HEK293 (cell line): ENCODE results near the gene ATF5.
A peak's percentile ranks its signal among the peaks of the same experiment; 100 is the strongest.

Experiments used
- FEZF1 ChIP-seq: fragments of 450-650 bp; formaldehyde crosslinking; IDR thresholded peaks from 2 replicates; pipeline ENCODE4 v1.5.1; 2016; ENCODE audit warnings: missing biosample characterization, missing genetic modification characterization
- GFI1B ChIP-seq: fragments of 450-650 bp; formaldehyde crosslinking; IDR thresholded peaks from 2 replicates; pipeline ENCODE4 v1.5.1; 2016; ENCODE audit warnings: missing biosample characterization, missing genetic modification characterization
- GLIS1 ChIP-seq: fragments of 450-650 bp; formaldehyde crosslinking; IDR thresholded peaks from 2 replicates; pipeline ENCODE4 v1.5.1; 2016; ENCODE audit warnings: missing biosample characterization, missing genetic modification characterization
- GLIS2 ChIP-seq: fragments of 450-650 bp; formaldehyde crosslinking; IDR thresholded peaks from 2 replicates; pipeline ENCODE4 v1.5.1; 2016; ENCODE audit warnings: missing biosample characterization, missing genetic modification characterization
- KLF16 ChIP-seq: fragments of 450-650 bp; formaldehyde crosslinking; IDR thresholded peaks from 2 replicates; pipeline ENCODE4 v1.5.1; 2017; ENCODE audit warnings: missing biosample characterization, missing genetic modification characterization
- PRDM2 ChIP-seq: fragments of 450-650 bp; formaldehyde crosslinking; IDR thresholded peaks from 2 replicates; pipeline ENCODE4 v1.5.1; 2016; ENCODE audit warnings: missing biosample characterization, missing genetic modification characterization, borderline replicate concordance
- SP7 ChIP-seq: fragments of 450-650 bp; formaldehyde crosslinking; IDR thresholded peaks from 2 replicates; pipeline ENCODE4 v1.5.1; 2016; ENCODE audit warnings: missing biosample characterization, missing genetic modification characterization
- ZBTB20 ChIP-seq: fragments of 450-650 bp; formaldehyde crosslinking; IDR thresholded peaks from 2 replicates; pipeline ENCODE4 v1.5.1; 2016; ENCODE audit warnings: missing biosample characterization, missing genetic modification characterization
- ZFHX2 ChIP-seq: fragments of 450-650 bp; formaldehyde crosslinking; conservative IDR thresholded peaks from 2 replicates; pipeline ENCODE4 v1.5.1; 2016; ENCODE audit warnings: missing biosample characterization, missing genetic modification characterization
- ZFP69B ChIP-seq: fragments of 450-650 bp; formaldehyde crosslinking; IDR thresholded peaks from 2 replicates; pipeline ENCODE4 v1.5.1; 2016; ENCODE audit warnings: missing biosample characterization, missing genetic modification characterization
- ZNF132 ChIP-seq: fragments of 450-650 bp; formaldehyde crosslinking; IDR thresholded peaks from 2 replicates; pipeline ENCODE4 v1.5.1; 2017; ENCODE audit warnings: missing biosample characterization, missing genetic modification characterization, borderline replicate concordance
- ZNF211 ChIP-seq: fragments of 450-650 bp; formaldehyde crosslinking; IDR thresholded peaks from 2 replicates; pipeline ENCODE4 v1.5.1; 2016; ENCODE audit warnings: low read depth, missing biosample characterization, missing genetic modification characterization
- ZNF24 ChIP-seq: fragments of 450-650 bp; formaldehyde crosslinking; IDR thresholded peaks from 2 replicates; pipeline ENCODE4 v1.5.1; 2016; ENCODE audit warnings: missing biosample characterization, missing genetic modification characterization
- ZNF274 ChIP-seq, 2 experiments: fragments of 200-500 bp in 1 of 2; fragments of 450-650 bp in 1 of 2; sonication (Bioruptor generic) in 1 of 2; formaldehyde crosslinking in 1 of 2; IDR thresholded peaks; 2 replicates each; pipeline versions ENCODE4 v1.5.1 to v1.6.1; 2014 to 2016; ENCODE audit warnings: borderline replicate concordance in 1 of 2, inconsistent platforms in 1 of 2, low read length in 1 of 2, missing biosample characterization in 1 of 2, missing genetic modification characterization in 1 of 2
- ZNF391 ChIP-seq: fragments of 450-650 bp; formaldehyde crosslinking; IDR thresholded peaks from 2 replicates; pipeline ENCODE4 v1.5.1; 2016; ENCODE audit warnings: low read depth, missing biosample characterization, missing genetic modification characterization, borderline replicate concordance
- ZNF501 ChIP-seq: fragments of 450-650 bp; formaldehyde crosslinking; IDR thresholded peaks from 2 replicates; pipeline ENCODE4 v1.5.1; 2016; ENCODE audit warnings: missing biosample characterization, missing genetic modification characterization
- ZNF521 ChIP-seq: fragments of 450-650 bp; formaldehyde crosslinking; IDR thresholded peaks from 2 replicates; pipeline ENCODE4 v1.5.1; 2017; ENCODE audit warnings: missing biosample characterization, mild to moderate bottlenecking, missing genetic modification characterization
- ZNF623 ChIP-seq: fragments of 450-650 bp; formaldehyde crosslinking; IDR thresholded peaks from 2 replicates; pipeline ENCODE4 v1.5.1; 2016; ENCODE audit warnings: missing biosample characterization, missing genetic modification characterization
- ZNF645 ChIP-seq: fragments of 450-650 bp; formaldehyde crosslinking; IDR thresholded peaks from 2 replicates; pipeline ENCODE4; 2016; ENCODE audit warnings: missing biosample characterization, missing genetic modification characterization
- ZNF777 ChIP-seq: fragments of 450-650 bp; formaldehyde crosslinking; IDR thresholded peaks from 2 replicates; pipeline ENCODE4 v1.5.1; 2017; ENCODE audit warnings: missing biosample characterization, missing genetic modification characterization, borderline replicate concordance
- ZNF837 ChIP-seq: fragments of 450-650 bp; formaldehyde crosslinking; IDR thresholded peaks from 2 replicates; pipeline ENCODE4 v1.5.1; 2016; ENCODE audit warnings: missing biosample characterization, missing genetic modification characterization
- ZSCAN30 ChIP-seq: fragments of 450-650 bp; IDR thresholded peaks from 2 replicates; pipeline ENCODE4 v1.5.1; 2018; ENCODE audit warnings: missing biosample characterization, mild to moderate bottlenecking, missing genetic modification characterization, moderate library complexity
- ZSCAN5A ChIP-seq: fragments of 450-650 bp; formaldehyde crosslinking; IDR thresholded peaks from 2 replicates; pipeline ENCODE4 v1.5.1; 2016; ENCODE audit warnings: missing biosample characterization, missing genetic modification characterization
- TF ChIP-seq, protein P1 (sequence below): fragments of 450-650 bp; formaldehyde crosslinking; IDR thresholded peaks from 2 replicates; pipeline ENCODE4 v1.5.1; 2016; ENCODE audit warnings: missing biosample characterization, missing genetic modification characterization
- TF ChIP-seq, protein P2 (sequence below): fragments of 450-650 bp; formaldehyde crosslinking; IDR thresholded peaks from 2 replicates; pipeline ENCODE4 v1.5.1; 2016; ENCODE audit warnings: missing biosample characterization, missing genetic modification characterization
- TF ChIP-seq, protein P3 (sequence below): fragments of 450-650 bp; formaldehyde crosslinking; optimal IDR thresholded peaks from 2 replicates; pipeline ENCODE3; 2016; ENCODE audit warnings: missing biosample characterization, mild to moderate bottlenecking, missing genetic modification characterization

The ATF5 gene

GRCh38 chr19:49929121-49929610 lies at the start of gene ATF5, which contains the start of gene NUP62 (continued):
- TF ChIP-seq, protein P1, sequence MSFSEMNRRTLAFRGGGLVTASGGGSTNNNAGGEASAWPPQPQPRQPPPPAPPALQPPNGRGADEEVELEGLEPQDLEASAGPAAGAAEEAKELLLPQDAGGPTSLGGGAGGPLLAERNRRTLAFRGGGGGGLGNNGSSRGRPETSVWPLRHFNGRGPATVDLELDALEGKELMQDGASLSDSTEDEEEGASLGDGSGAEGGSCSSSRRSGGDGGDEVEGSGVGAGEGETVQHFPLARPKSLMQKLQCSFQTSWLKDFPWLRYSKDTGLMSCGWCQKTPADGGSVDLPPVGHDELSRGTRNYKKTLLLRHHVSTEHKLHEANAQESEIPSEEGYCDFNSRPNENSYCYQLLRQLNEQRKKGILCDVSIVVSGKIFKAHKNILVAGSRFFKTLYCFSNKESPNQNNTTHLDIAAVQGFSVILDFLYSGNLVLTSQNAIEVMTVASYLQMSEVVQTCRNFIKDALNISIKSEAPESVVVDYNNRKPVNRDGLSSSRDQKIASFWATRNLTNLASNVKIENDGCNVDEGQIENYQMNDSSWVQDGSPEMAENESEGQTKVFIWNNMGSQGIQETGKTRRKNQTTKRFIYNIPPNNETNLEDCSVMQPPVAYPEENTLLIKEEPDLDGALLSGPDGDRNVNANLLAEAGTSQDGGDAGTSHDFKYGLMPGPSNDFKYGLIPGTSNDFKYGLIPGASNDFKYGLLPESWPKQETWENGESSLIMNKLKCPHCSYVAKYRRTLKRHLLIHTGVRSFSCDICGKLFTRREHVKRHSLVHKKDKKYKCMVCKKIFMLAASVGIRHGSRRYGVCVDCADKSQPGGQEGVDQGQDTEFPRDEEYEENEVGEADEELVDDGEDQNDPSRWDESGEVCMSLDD (tag by site-specific recombination), result peak; percentile 94
- TF ChIP-seq GFI1B (no peak), SP7 (tag by site-specific recombination) (peak; percentile 79), ZNF645 (peak; percentile 46; the same call in 1 of the 2 replicates), ZNF837 (tag by site-specific recombination) (peak; percentile 29; the same call in 1 of the 2 replicates), ZSCAN30 (tag by site-specific recombination) (peak; percentile 89), PRDM2 (no peak), ZNF501 (tag by site-specific recombination) (peak; percentile 88; the same call in 1 of the 2 replicates), ZNF623 (tag by site-specific recombination) (no peak), ZNF521 (tag by site-specific recombination) (no peak), FEZF1 (peak; percentile 41), ZBTB20 (tag by site-specific recombination) (peak; percentile 82; the same call in 1 of the 2 replicates), ZNF777 (0 out of 2 replicates have a peak, but pooled peaks have one; percentile 55), GLIS1 (tag by site-specific recombination) (peak; percentile 97), ZNF24 (tag by site-specific recombination) (peak; percentile 53; the same call in 1 of the 2 replicates), KLF16 (tag by site-specific recombination) (peak; percentile 98), GLIS2 (tag by site-specific recombination) (peak; percentile 90), ZNF211 (tag by site-specific recombination) (no peak), ZNF132 (no peak), ZNF391 (tag by site-specific recombination) (peak; percentile 66), ZFP69B (tag by site-specific recombination) (peak; percentile 87), ZFHX2 (tag by site-specific recombination) (peak; percentile 63), ZNF274 (IDR thresholded peaks at IDR 0.05; ENCODE audit: low read length) (no peak), ZNF274 (tag by site-specific recombination; IDR thresholded peaks at IDR 0.05; ENCODE audit: borderline replicate concordance) (no peak), ZSCAN5A (tag by site-specific recombination) (peak; percentile 55; the same call in 1 of the 2 replicates)
- TF ChIP-seq, protein P2, sequence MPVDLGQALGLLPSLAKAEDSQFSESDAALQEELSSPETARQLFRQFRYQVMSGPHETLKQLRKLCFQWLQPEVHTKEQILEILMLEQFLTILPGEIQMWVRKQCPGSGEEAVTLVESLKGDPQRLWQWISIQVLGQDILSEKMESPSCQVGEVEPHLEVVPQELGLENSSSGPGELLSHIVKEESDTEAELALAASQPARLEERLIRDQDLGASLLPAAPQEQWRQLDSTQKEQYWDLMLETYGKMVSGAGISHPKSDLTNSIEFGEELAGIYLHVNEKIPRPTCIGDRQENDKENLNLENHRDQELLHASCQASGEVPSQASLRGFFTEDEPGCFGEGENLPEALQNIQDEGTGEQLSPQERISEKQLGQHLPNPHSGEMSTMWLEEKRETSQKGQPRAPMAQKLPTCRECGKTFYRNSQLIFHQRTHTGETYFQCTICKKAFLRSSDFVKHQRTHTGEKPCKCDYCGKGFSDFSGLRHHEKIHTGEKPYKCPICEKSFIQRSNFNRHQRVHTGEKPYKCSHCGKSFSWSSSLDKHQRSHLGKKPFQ (tag by site-specific recombination), result 0 out of 2 replicates have a peak, but pooled peaks have one; percentile 62
- TF ChIP-seq, protein P3, sequence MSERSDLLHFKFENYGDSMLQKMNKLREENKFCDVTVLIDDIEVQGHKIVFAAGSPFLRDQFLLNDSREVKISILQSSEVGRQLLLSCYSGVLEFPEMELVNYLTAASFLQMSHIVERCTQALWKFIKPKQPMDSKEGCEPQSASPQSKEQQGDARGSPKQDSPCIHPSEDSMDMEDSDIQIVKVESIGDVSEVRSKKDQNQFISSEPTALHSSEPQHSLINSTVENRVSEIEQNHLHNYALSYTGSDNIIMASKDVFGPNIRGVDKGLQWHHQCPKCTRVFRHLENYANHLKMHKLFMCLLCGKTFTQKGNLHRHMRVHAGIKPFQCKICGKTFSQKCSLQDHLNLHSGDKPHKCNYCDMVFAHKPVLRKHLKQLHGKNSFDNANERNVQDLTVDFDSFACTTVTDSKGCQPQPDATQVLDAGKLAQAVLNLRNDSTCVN (tag by site-specific recombination), result peak; percentile 77
